HG03108 (cell line): ENCODE measurements around the gene HSPA1L.
"Not testable (repeated sequence)": the region's sequence is repeated elsewhere in the genome, so short reads cannot be mapped to it uniquely, and the experiment has no call there.

Experiments used
- ATAC-seq: cut with Tn5 transposase; IDR thresholded peaks from one replicate; pipeline ENCODE4 v1.9.1; 2021; ENCODE audit warnings: moderate library complexity; ENCODE audit not compliant: unreplicated experiment

The HSPA1L gene

GRCh38 chr6:31817133-31817928, 2.2 kb upstream of the HSPA1L start:
- ATAC-seq: not testable (repeated sequence)

- ATAC-seq: peak; percentile 31
These were observed 432 bp downstream of the HSPA1L start for GRCh38 chr6:31814677-31815024.

GRCh38 chr6:31813465-31813849, 1.6 kb downstream of the HSPA1L start:
- ATAC-seq: no peak

- ATAC-seq: no peak
These were observed 3.4 kb downstream of the HSPA1L start for GRCh38 chr6:31811645-31812044.

DNA sequence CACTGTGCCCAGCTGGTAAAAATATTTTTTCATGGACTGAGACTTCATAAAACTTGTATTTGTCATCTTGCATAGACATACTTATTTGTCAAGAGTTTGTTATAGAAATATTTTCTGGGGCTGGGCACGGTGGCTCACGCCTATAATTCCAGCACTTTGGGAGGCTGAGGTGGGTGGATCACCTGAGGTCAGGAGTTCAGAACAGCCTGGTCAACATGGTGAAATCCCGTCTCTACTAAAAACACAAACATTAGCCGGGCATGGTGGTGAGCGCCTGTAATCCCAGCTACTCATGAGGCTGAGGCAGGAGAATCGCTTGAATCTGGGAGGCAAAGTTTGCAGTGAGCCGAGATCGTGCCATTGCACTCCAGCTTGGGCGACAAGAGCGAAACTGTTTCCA, 6.5 kb downstream of the HSPA1L start:
- not testable (repeated sequence) for ATAC-seq

DNA sequence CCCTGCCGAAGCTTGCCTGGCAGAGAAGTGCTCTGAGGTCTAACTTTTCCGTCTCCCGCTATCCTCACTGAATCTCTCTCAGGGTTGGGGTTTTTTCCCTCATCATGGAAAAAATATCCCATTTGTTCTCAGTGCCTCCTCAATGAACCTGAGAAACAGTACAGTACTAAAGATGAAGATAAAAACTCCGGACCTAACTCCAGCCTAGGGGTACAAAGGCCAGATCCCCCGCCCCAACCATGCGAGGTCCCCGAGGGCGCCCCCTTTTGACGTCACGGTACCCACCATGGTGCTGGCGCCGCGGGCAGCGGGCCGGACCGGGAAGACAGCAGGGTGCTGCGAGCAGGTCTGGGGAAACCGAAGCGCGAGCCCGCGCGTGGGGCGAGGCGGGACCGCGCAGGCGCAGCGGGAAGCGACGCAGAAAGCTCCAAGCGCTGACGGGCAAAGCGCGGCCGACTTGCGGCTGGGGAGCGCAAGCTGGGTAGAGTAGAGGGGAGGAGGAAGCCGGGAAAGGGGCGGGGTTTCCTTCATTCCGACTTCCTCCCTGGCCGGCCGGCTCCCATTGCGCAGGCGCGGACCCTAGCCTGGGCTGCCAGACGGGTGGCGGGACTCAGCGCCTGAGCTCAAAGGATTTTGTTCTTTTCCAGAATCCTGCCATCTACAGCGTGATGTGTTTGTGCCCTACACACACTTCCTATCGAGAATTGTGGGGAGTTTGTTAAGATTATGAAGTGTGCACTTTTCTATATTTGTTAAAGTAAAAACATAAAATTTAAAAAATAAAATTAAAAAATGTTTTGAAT, 8.4 kb downstream of the HSPA1L start, which contains the start of gene LSM2:
Gene LSM2 (minus strand): TSS at position 497 of the 803 bp plus-strand sequence. CDS start 209 bp downstream, at position 288.
- peak; percentile 85 for ATAC-seq

- ATAC-seq: no peak
These were observed 9.1 kb downstream of the HSPA1L start for GRCh38 chr6:31805939-31806469.

- not testable (repeated sequence) for ATAC-seq
These were observed 13.8 kb downstream of the HSPA1L start for GRCh38 chr6:31801031-31801927.

GRCh38 chr6:31799781-31800180, 15.3 kb downstream of the HSPA1L start:
- no peak for ATAC-seq

DNA sequence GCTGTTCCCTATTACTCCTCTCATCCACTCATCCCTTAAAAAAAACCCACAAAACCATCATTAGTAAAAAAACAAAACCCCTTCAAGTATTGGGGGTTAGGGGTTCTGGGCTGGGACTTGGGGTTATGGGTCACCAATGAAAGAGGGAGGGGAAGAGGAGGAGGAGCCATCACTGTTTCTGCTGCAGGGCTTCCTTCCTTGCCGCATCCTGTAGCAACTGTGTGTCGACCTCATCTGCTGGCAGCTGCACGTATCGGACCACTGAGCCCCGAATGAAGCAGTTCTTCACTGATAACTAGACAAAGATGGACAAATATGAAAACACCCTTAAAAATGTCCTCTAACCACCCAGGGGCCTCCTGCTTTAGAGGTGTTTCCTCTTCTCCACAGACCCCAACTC, 17.5 kb downstream of the HSPA1L start:
- no peak for ATAC-seq

DNA sequence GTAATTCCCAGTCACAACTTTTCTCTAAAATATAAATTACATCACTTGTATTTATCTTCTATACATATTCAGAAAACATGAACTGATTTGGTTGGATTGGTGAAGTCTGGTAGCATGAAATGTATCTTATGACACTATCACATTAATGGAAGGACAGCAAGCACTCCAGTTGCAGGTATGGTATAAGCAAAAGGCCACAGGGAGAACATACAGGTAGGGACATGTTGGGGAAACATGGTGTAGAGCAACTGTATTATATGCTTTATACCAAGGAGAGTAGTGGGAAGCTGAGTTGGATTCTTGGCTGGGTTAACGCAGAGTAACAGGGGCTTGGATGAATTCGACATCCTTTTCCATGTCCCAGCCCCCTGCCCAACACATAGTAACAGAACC, 18.1 kb downstream of the HSPA1L start:
- ATAC-seq: no peak

GRCh38 chr6:31795616-31796298, 19.3 kb downstream of the HSPA1L start, which contains the start of gene VARS1:
TSS of gene VARS1 (minus strand) at chr6:31795752. CDS start at chr6:31795217, 535 bp downstream.
- ATAC-seq: peak; percentile 87

GRCh38 chr6:31794866-31795615, 20.0 kb downstream of the HSPA1L start:
- ATAC-seq: no peak

DNA sequence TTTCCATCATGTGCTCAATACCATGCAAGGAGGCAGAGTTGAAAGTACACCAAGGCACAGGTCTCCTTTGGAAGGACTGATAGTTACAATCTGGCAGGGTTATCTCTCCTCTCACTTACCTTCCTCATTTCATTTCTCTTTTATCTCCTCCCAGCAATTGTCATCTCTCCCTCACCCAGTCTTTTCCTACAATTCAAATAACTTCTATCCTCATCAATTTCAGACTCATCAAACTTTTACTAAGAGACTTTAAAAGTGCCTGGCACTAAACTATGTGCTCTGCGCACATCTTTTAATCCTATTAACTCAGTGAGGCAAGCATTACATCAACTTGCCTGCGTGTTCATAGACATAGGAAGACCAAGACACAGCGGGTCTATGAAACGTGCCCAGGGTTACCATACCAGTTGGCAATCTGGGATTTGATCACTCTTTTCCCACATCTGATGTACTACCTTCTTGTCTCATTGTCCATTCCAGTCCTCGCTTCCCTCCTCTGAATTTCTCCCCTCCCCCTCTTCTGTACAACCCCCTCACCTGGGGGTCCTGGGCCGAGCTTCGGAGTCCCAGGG, 20.7 kb downstream of the HSPA1L start:
- no peak for ATAC-seq

GRCh38 chr6:31793927-31794245, 21.2 kb downstream of the HSPA1L start:
- ATAC-seq: not testable (repeated sequence)

- ATAC-seq: no peak
These were observed 22.3 kb downstream of the HSPA1L start for GRCh38 chr6:31792761-31793171.

- no peak for ATAC-seq
These were observed 23.1 kb downstream of the HSPA1L start for GRCh38 chr6:31792090-31792374.

GRCh38 chr6:31791324-31792089, 23.6 kb downstream of the HSPA1L start:
- ATAC-seq: no peak

- ATAC-seq: no peak
These were observed 29.6 kb downstream of the HSPA1L start for GRCh38 chr6:31785475-31785874.
